Measurements from ENCODE around the gene RPP25. TPM values are rescaled to one million over a fixed set of nuclear protein-coding genes. Genes with fewer than 3 reads are reported as not detected.
A peak's percentile ranks its signal among the peaks of the same experiment; 100 is the strongest.

RPP25 gene
- total RNA-seq, 4 donors from 2014 or later = 7.4 to 15.3 (median 9.5) TPM

GRCh38 chr15:74978077-74978476 lies 21.5 kb upstream of the RPP25 start:
- Histone ChIP-seq H3K36me3 (no peaks in the 10 kb centered on the region), H3K27me3 (no peaks in the 10 kb centered on the region), H3K9me3 (no peaks in the 10 kb centered on the region), H3K27ac (no peak overlapping the region), H3K4me3 (no peak overlapping the region), H3K4me1 (no peaks in the 10 kb centered on the region)
- TF ChIP-seq CTCF (IDR thresholded peaks at IDR 0.05) = no peak
- no peak for TF ChIP-seq POLR2A (IDR thresholded peaks at IDR 0.05)
- no peak for DNase-seq

- no peak for TF ChIP-seq CTCF (IDR thresholded peaks at IDR 0.05)
- TF ChIP-seq POLR2A (IDR thresholded peaks at IDR 0.05) = no peak
- Histone ChIP-seq H3K27ac (no peak overlapping the region), H3K27me3 (no peaks in the 10 kb centered on the region), H3K4me3 (no peak overlapping the region), H3K36me3 (no peaks in the 10 kb centered on the region), H3K4me1 (no peaks in the 10 kb centered on the region), H3K9me3 (no peaks in the 10 kb centered on the region)
- no peak for DNase-seq
These were observed 21.0 kb upstream of the RPP25 start for GRCh38 chr15:74977599-74977998.

GRCh38 chr15:74976159-74976558 lies 19.6 kb upstream of the RPP25 start:
- DNase-seq = no peak
- Histone ChIP-seq H3K4me1 (no peaks in the 10 kb centered on the region), H3K27ac (no peak overlapping the region), H3K27me3 (no peaks in the 10 kb centered on the region), H3K4me3 (no peak overlapping the region), H3K36me3 (no peaks in the 10 kb centered on the region), H3K9me3 (no peaks in the 10 kb centered on the region)
- TF ChIP-seq CTCF (IDR thresholded peaks at IDR 0.05) (peak in 1 of 6 experiments; percentile 10), POLR2A (IDR thresholded peaks at IDR 0.05) (no peak)

- Histone ChIP-seq H3K4me1 (no peaks in the 10 kb centered on the region), H3K27me3 (no peaks in the 10 kb centered on the region), H3K27ac (no peak overlapping the region), H3K9me3 (no peaks in the 10 kb centered on the region), H3K4me3 (no peak overlapping the region), H3K36me3 (no peaks in the 10 kb centered on the region)
- no peak for DNase-seq
- no peak for TF ChIP-seq POLR2A (IDR thresholded peaks at IDR 0.05)
- TF ChIP-seq CTCF (IDR thresholded peaks at IDR 0.05) = no peak
These were observed 11.1 kb upstream of the RPP25 start for GRCh38 chr15:74967670-74968069.

GRCh38 chr15:74964794-74965193 lies 8.2 kb upstream of the RPP25 start:
- TF ChIP-seq CTCF (IDR thresholded peaks at IDR 0.05) = no peak
- no peak for TF ChIP-seq POLR2A (IDR thresholded peaks at IDR 0.05)
- H3K4me3 ChIP-seq = no peak overlapping the region
- DNase-seq = no peak
- no peaks in the 10 kb centered on the region for H3K36me3 ChIP-seq
- H3K9me3 ChIP-seq = no peaks in the 10 kb centered on the region
- H3K4me1 ChIP-seq = peaks cover 0 to 2% (median 0%) of the 10 kb centered on the region in 4 donors
- H3K27ac ChIP-seq = no peak overlapping the region
- H3K27me3 ChIP-seq = no peaks in the 10 kb centered on the region

GRCh38 chr15:74963213-74963612 lies 6.6 kb upstream of the RPP25 start:
- H3K9me3 ChIP-seq = no peaks in the 10 kb centered on the region
- DNase-seq = no peak
- no peak for TF ChIP-seq CTCF (IDR thresholded peaks at IDR 0.05)
- TF ChIP-seq POLR2A (IDR thresholded peaks at IDR 0.05) = no peak
- peaks cover 0 to 18% (median 7%) of the 10 kb centered on the region in 4 donors for H3K4me1 ChIP-seq
- H3K27ac ChIP-seq = no peak overlapping the region
- no peak overlapping the region for H3K4me3 ChIP-seq
- H3K36me3 ChIP-seq = no peaks in the 10 kb centered on the region
- no peaks in the 10 kb centered on the region for H3K27me3 ChIP-seq

All from Peyer's patch (tissue), 4 donors.